GM21360 (cell line): ENCODE results near the gene CTNNBL1.

ENCODE experiments used
- ATAC-seq: cut with Tn5 transposase; IDR thresholded peaks from one replicate; pipeline ENCODE4 v1.9.1; 2021; ENCODE audit warnings: mild to moderate bottlenecking, moderate library complexity; ENCODE audit not compliant: unreplicated experiment

The CTNNBL1 gene

DNA sequence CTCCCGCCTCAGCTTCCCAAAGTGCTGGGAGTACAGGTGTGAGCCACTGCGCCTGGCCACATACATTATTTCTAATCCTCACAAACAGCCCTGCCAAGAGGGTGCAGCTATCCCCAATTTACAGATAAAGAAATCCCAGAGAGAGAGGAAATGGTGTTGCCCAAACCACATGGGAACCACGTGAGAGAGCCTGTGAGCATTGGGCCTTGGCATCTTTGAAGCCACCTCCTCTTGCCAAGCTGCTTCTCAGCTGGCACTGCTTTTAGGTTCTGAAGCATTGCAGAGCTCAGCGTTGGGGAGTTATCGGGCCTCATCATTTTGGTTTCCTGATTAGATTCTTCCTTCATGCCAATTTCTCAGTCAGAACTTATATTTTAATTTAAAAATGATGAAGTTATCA lies 80.3 kb downstream of the CTNNBL1 start:
- ATAC-seq = no peak

- ATAC-seq = no peak
Observed at GRCh38 chr20:37775200-37775599, 81.4 kb downstream of the CTNNBL1 start.

GRCh38 chr20:37776049-37776448 lies 82.2 kb downstream of the CTNNBL1 start:
- no peak for ATAC-seq

DNA sequence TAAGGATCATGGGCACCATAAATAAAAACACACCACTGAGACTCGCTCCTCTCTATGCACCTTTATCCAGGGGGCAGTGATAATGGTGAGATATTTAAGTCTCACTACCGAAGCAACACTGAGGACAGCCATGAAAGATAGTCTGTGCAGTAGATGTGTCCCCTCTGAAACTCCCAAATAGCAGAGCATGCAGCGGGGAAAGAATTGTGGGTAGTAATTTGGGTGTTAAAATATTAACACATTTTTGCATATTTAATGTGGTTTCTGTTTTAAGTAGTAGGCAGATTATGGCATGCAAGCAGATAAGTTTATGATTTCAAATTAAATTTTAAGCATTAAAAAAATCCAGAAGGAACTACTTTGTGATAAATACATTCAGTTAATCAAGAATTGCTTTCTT lies 82.7 kb downstream of the CTNNBL1 start:
- ATAC-seq = no peak

- ATAC-seq = no peak
Observed at GRCh38 chr20:37777012-37777950, 83.5 kb downstream of the CTNNBL1 start.

DNA sequence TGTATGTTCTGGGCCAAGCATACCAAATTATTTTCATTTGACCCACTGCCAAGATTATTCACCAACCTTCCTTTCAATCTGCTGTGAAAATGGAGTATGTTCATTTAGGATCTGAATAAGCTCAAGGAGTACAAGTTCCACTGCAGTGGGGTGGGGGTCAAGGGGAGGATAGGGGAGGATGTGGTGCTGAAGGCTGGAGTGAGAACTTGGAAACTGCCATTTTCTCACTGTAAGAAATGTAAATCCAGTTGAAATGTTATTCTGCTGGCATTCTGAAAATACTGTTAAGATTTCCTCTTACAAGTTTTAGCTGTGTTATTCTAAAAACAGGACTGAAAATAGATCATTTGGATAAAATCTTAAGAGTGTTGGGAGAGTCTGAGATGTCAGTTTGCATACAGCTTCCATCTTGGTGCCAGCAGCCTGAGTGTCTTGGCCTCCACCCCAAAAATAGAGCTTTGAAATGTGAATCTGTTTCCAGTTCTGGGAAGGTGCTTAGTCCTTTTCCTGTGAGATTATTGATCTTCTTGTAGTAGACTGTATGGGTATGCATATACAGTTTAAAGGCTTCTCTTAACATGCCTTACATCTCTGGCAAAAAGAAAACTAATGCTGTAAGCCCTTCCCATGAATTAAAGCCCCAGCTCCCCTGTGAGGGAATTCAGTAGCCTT lies 84.3 kb downstream of the CTNNBL1 start:
- ATAC-seq = no peak

- ATAC-seq = no peak
Observed at GRCh38 chr20:37781626-37782025, 87.8 kb downstream of the CTNNBL1 start.

DNA sequence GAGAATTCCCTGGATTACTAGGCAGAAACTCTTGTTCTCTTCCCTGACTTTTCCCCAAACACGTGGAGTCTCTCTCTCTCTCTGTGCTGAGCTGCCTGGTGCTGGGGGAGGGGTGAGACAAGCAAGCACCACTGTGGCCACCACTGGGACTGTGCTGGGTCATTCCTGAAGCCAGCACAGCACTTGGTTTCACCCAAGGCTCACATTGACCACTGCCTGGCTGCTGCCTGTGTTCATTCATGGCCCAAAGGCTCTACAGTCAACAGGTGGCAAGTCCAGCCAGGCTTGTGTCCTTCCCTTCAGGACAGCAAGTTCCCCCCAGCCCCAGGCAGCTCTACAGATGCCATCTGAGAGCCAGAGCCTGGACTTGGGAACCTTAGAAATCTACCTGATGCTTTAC lies 92.2 kb downstream of the CTNNBL1 start:
- no peak for ATAC-seq

- no peak for ATAC-seq
Observed at GRCh38 chr20:37789408-37789807, 95.6 kb downstream of the CTNNBL1 start.

DNA sequence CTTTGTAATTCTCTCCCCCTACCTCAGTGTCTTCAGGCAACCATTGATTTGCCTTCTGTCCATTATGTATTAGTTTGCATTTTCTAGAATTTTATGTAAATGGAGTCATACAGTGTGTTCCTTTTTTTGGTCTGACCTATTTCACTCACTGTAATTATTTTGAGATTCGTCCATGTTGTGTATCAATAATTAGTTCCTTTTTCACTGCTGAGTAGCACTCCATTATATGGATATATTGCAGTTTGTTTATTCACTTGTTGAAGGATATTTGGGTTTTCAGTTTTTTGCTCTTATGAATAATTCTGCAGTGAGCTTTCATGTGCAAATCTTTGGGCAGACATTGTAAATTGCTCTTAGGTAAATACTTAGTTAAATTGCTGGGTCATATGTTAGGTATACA lies 97.1 kb downstream of the CTNNBL1 start:
- ATAC-seq = no peak

GRCh38 chr20:37796121-37796520 lies 102.3 kb downstream of the CTNNBL1 start:
- ATAC-seq = no peak

DNA sequence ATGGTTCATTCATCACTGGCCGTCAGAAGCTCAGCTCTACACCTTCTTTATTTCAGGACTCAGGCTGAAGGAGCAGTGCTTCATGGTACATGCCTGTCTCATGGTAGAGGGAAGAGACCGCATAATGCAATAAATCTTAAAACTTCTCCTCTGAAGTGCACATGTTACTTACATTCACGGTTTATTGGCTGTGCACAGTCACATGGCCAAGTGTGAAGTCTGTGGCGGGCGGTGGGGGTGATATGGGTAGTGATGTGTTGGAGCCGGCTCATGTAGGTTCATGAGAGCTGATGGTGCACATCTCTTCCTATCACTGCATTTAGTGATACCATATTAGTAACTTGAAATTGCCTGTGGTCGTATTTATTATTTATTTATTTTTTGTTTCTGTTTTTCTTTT lies 102.9 kb downstream of the CTNNBL1 start:
- no peak for ATAC-seq

- ATAC-seq = no peak
Observed at GRCh38 chr20:37797669-37798175, 103.9 kb downstream of the CTNNBL1 start.

DNA sequence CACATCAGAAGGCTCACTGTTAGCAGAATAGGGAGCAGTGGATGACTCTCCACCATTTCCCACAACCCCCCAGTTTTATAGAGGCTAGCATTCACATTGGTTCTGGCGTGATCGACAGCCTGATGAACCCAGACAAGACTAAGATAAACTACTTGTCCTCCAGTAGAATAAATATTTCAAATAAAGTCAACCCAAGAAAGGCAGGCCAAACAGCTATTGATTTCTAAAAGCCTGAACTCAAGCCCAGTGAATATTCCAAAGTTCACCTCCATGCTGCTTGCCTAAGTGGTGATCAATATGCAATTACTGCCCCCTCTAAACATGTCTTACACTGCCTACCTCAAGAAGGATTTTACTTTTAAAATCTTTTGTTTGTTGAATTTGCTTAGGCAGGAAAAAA lies 104.5 kb downstream of the CTNNBL1 start:
- no peak for ATAC-seq

DNA sequence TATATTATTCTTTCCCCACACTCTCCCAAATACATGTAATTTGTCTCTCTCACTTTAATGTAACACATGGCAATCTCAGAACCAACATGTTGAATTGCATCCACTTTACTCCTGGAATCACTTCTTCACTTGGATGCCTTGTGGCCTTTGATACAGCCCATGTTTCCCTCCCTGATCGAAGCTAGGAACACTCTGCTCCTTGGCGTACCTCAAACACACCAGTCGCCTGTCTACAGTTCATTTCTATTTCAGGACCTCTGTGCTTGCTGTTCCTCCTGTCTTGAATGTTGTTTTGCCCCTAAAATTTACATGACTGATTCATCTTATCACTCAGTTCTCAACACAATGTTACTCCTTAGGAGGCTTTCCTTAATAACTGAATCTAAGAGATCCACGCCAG lies 106.8 kb downstream of the CTNNBL1 start:
- no peak for ATAC-seq

DNA sequence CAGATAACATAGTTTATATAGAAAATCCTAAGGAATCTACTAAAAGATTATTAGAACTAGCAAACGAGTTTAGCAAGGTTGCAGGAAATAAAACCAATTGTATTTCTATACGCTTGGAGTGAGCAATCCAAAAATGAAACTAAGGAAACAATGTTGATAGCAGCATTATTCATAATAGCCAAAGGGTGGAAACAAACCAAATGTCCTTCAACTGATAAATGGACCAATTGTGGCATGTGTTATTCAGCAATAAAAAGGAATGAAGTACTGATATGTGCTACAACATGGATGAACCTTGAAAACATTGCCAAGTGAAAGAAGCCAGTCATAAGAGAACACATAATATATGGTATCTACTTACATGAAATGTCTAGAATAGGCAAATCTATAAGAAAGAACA lies 108.1 kb downstream of the CTNNBL1 start:
- ATAC-seq = no peak

- ATAC-seq = no peak
Observed at GRCh38 chr20:37803438-37804307, 109.8 kb downstream of the CTNNBL1 start.

GRCh38 chr20:37804584-37805566 lies 111.0 kb downstream of the CTNNBL1 start:
- peak; percentile 59 for ATAC-seq

GRCh38 chr20:37807471-37808232 lies 113.8 kb downstream of the CTNNBL1 start:
- no peak for ATAC-seq
